HCT116 (cell line): Measurements from ENCODE around the gene FOXB1. TPM values are rescaled to one million over a fixed set of nuclear protein-coding genes. Genes with fewer than 3 reads are reported as not detected.

ENCODE experiments used
- ATAC-seq: fragments of 200-7000 bp; cut with Tn5 transposase; 2 replicates; pipeline ENCODE4 v1.9.1; 2020; ENCODE audit warnings: mild to moderate bottlenecking, moderate library complexity
- BruUV-seq: library from RNA; stranded (reverse); fragments of 400-500 nt; replicated peaks from 2 replicates; lab custom pipeline; 2021; lab: Mats Ljungman, UMichigan
- CTCF ChIA-PET: fragments of 300-600 bp; sonication (Branson Sonifier 250); formaldehyde crosslinking; loops from one replicate; lab custom pipeline; 2021; ENCODE audit warnings: antibody characterized with exemption; lab: Charles Lee
- POLR2A ChIA-PET: fragments of 300-600, 350-600 bp; sonication (Branson Sonifier 250); formaldehyde crosslinking; loops from one replicate; lab custom pipeline; 2021; ENCODE audit warnings: antibody characterized with exemption; lab: Charles Lee
- RAD21 ChIA-PET, 2 experiments: fragments of 300-600 bp; sonication (Branson Sonifier 250); formaldehyde crosslinking; loops; one replicate each; lab custom pipeline; 2023; ENCODE audit warnings: low total read pairs in 2 of 2; ENCODE audit not compliant: uncharacterized antibody in 2 of 2, unreplicated experiment in 2 of 2, low non-redundant PET in 1 of 2; lab: Charles Lee
- DNase-seq: peaks from one replicate; pipeline ENCODE4 v3.0.0-alpha.2; 2010; ENCODE audit warnings: low read depth, low spot score
- H2AFZ ChIP-seq: fragments of 200-600 bp; shearing (Covaris generic), sonication (generic); 2 replicates; pipeline ENCODE4 v1.6.1; 2017; ENCODE audit warnings: low read depth, mixed run types, mixed read lengths, antibody characterized with exemption, low read length; ENCODE audit not compliant: poor library complexity, severe bottlenecking
- H3K27ac ChIP-seq: 2 replicates; pipeline ENCODE4 v1.5.1; 2012; ENCODE audit warnings: low read depth, low read length
- H3K27me3 ChIP-seq: fragments of 200-600 bp; sonication (generic); 2 replicates; pipeline ENCODE4 v1.6.1; 2016; ENCODE audit warnings: mixed run types, low read length, mixed read lengths; ENCODE audit not compliant: insufficient read depth
- H3K36me3 ChIP-seq, 2 experiments: fragments of 200-500 bp in 1 of 2; fragments of 200-600 bp in 1 of 2; sonication (Bioruptor generic) in 1 of 2; sonication (generic) in 1 of 2; 2 replicates each; pipeline versions ENCODE4 v1.5.1 to v1.6.1; 2014 to 2016; ENCODE audit warnings: low read length in 2 of 2, inconsistent platforms in 1 of 2, mixed read lengths in 1 of 2, mixed run types in 1 of 2; ENCODE audit not compliant: insufficient read depth in 2 of 2, control insufficient read depth in 1 of 2
- H3K4me1 ChIP-seq, 2 experiments: fragments of 200-600 bp in 1 of 2; sonication (generic) in 1 of 2; 2 replicates each; pipeline versions ENCODE4 v1.5.1 to v1.6.1; 2012 to 2017; ENCODE audit warnings: low read length in 2 of 2, inconsistent platforms in 1 of 2, mild to moderate bottlenecking in 1 of 2, mixed read lengths in 1 of 2, mixed run types in 1 of 2, moderate library complexity in 1 of 2; ENCODE audit not compliant: insufficient read depth in 2 of 2, control insufficient read depth in 1 of 2
- H3K4me2 ChIP-seq: fragments of 200-600 bp; sonication (generic); 2 replicates; pipeline ENCODE4 v1.6.1; 2017; ENCODE audit warnings: mixed run types, low read length, mixed read lengths
- H3K4me3 ChIP-seq, 2 experiments: fragments of 200-600 bp in 1 of 2; sonication (generic) in 1 of 2; replicated peaks in 1 of 2; 2 replicates each; pipeline ENCODE4 v1.5.1; 2011 to 2016; ENCODE audit warnings: low read length in 2 of 2, control low read depth in 1 of 2, low read depth in 1 of 2, mild to moderate bottlenecking in 1 of 2, mixed read lengths in 1 of 2, mixed run types in 1 of 2
- H3K79me2 ChIP-seq: fragments of 200-600 bp; sonication (generic); 2 replicates; pipeline ENCODE4 v1.6.1; 2017; ENCODE audit warnings: mild to moderate bottlenecking, mixed run types, low read length, moderate library complexity, mixed read lengths; ENCODE audit not compliant: insufficient read depth
- H3K9ac ChIP-seq: fragments of 200-600 bp; sonication (generic); 2 replicates; pipeline ENCODE4 v1.6.1; 2016; ENCODE audit warnings: low read length, mixed read lengths
- H3K9me2 ChIP-seq: fragments of 200-600 bp; sonication (generic), shearing (Covaris generic); 2 replicates; pipeline ENCODE4 v1.6.1; 2017; ENCODE audit warnings: mixed run types, mild to moderate bottlenecking, moderate library complexity; ENCODE audit not compliant: insufficient read depth
- H3K9me3 ChIP-seq, 2 experiments: fragments of 200-500 bp in 1 of 2; fragments of 200-600 bp in 1 of 2; sonication (Bioruptor generic) in 1 of 2; sonication (generic) in 1 of 2; 2 replicates each; pipeline ENCODE4 v1.6.1; 2014 to 2017; ENCODE audit warnings: low read length in 2 of 2, mixed read lengths in 2 of 2, inconsistent platforms in 1 of 2, low read depth in 1 of 2, mild to moderate bottlenecking in 1 of 2, mixed run types in 1 of 2, moderate library complexity in 1 of 2; ENCODE audit not compliant: control insufficient read depth in 1 of 2, insufficient read depth in 1 of 2
- H4K20me1 ChIP-seq: fragments of 200-600 bp; sonication (generic), shearing (Covaris generic); 2 replicates; pipeline ENCODE4 v1.6.1; 2017; ENCODE audit warnings: mixed run types, mild to moderate bottlenecking, moderate library complexity; ENCODE audit not compliant: insufficient read depth
- CBX3 ChIP-seq: IDR thresholded peaks from 2 replicates; pipeline ENCODE4 v1.6.1; 2012; ENCODE audit warnings: low read depth
- CEBPB ChIP-seq: IDR thresholded peaks from 2 replicates; pipeline ENCODE4 v1.6.1; 2012; ENCODE audit warnings: low read depth
- EGR1 ChIP-seq: IDR thresholded peaks from 2 replicates; pipeline ENCODE4 v1.6.1; 2012; ENCODE audit warnings: low read depth
- ELF1 ChIP-seq: IDR thresholded peaks from 2 replicates; pipeline ENCODE4 v1.6.1; 2012; ENCODE audit warnings: low read depth, borderline replicate concordance
- EZH2 ChIP-seq: fragments of 200-600 bp; sonication (generic); IDR thresholded peaks from 2 replicates; pipeline ENCODE4 v1.6.1; 2017; ENCODE audit warnings: antibody characterized with exemption, mixed run types
- EZH2phosphoT487 ChIP-seq: fragments of 200-600 bp; IDR thresholded peaks from 2 replicates; pipeline ENCODE4 v1.6.1; 2018; ENCODE audit warnings: antibody characterized with exemption, borderline replicate concordance
- POLR2A ChIP-seq: IDR thresholded peaks from 2 replicates; pipeline ENCODE4 v1.7.0; 2011; ENCODE audit warnings: borderline replicate concordance; ENCODE audit not compliant: insufficient read depth, insufficient read length; ENCODE audit errors: extremely low read depth
- POLR2AphosphoS5 ChIP-seq: IDR thresholded peaks from 2 replicates; pipeline ENCODE4 v1.6.1; 2011; ENCODE audit warnings: mild to moderate bottlenecking, low read depth, low read length, moderate library complexity
- RAD21 ChIP-seq: IDR thresholded peaks from 2 replicates; pipeline ENCODE4 v1.6.1; 2012; ENCODE audit warnings: low read depth, mild to moderate bottlenecking
- SIN3A ChIP-seq: IDR thresholded peaks from 2 replicates; pipeline ENCODE4 v1.6.1; 2012; ENCODE audit warnings: low read depth
- SP1 ChIP-seq: IDR thresholded peaks from 2 replicates; pipeline ENCODE4 v1.6.1; 2012; ENCODE audit warnings: low read depth
- TCF7L2 ChIP-seq: IDR thresholded peaks from 2 replicates; pipeline ENCODE4 v1.7.0; 2011; ENCODE audit warnings: borderline replicate concordance, inconsistent platforms; ENCODE audit not compliant: insufficient read depth, insufficient read length; ENCODE audit errors: extremely low read depth
- YY1 ChIP-seq: IDR thresholded peaks from 2 replicates; pipeline ENCODE4 v1.6.1; 2011; ENCODE audit warnings: low read length, low read depth, moderate library complexity, mild to moderate bottlenecking; ENCODE audit not compliant: insufficient replicate concordance; ENCODE audit errors: extremely low read depth
- ZFX ChIP-seq: fragments of 450-650 bp; IDR thresholded peaks from 2 replicates; pipeline ENCODE4 v1.6.1; 2017
- ZNF274 ChIP-seq: fragments of 200-500 bp; sonication (Bioruptor generic); IDR thresholded peaks from 2 replicates; pipeline ENCODE4 v1.6.1; 2014; ENCODE audit warnings: mild to moderate bottlenecking, low read depth, low read length, inconsistent platforms
- intact Hi-C: fragments of 100-400 bp; cut with micrococcal nuclease; formaldehyde crosslinking; loops from 2 replicates; pipeline ENCODE4 v1.10.0; 2022
- total RNA-seq: library from RNA; stranded (reverse); gene quantifications from one replicate; pipeline ENCODE4 v1.2.1, GENCODE V29; 2021; ENCODE audit not compliant: unreplicated experiment
- TF ChIP-seq, protein P1 (sequence below): IDR thresholded peaks from 2 replicates; pipeline ENCODE4 v1.6.1; 2012
- TF ChIP-seq, protein P2 (sequence below), 3 experiments: fragments of 200-600 bp in 1 of 3; sonication (generic) in 1 of 3; IDR thresholded peaks in 2 of 3; conservative IDR thresholded peaks in 1 of 3; 2 replicates each; pipeline ENCODE4 v1.5.1; 2012 to 2017; ENCODE audit warnings: low read depth in 2 of 3, low read length in 2 of 3, antibody characterized with exemption in 1 of 3, borderline replicate concordance in 1 of 3, control low read depth in 1 of 3, mild to moderate bottlenecking in 1 of 3, mixed read lengths in 1 of 3, mixed run types in 1 of 3, moderate library complexity in 1 of 3; ENCODE audit not compliant: insufficient read depth in 1 of 3
- TF ChIP-seq, protein P3 (sequence below): IDR thresholded peaks from 2 replicates; pipeline ENCODE4 v1.6.1; 2012
- TF ChIP-seq, protein P4 (sequence below): IDR thresholded peaks from 2 replicates; pipeline ENCODE4 v1.6.1; 2011; ENCODE audit warnings: mild to moderate bottlenecking, low read length, moderate library complexity; ENCODE audit not compliant: insufficient replicate concordance; ENCODE audit errors: extremely low read depth

Gene FOXB1
- total RNA-seq, 1 experiment from 2014 or later: not detected

DNA sequence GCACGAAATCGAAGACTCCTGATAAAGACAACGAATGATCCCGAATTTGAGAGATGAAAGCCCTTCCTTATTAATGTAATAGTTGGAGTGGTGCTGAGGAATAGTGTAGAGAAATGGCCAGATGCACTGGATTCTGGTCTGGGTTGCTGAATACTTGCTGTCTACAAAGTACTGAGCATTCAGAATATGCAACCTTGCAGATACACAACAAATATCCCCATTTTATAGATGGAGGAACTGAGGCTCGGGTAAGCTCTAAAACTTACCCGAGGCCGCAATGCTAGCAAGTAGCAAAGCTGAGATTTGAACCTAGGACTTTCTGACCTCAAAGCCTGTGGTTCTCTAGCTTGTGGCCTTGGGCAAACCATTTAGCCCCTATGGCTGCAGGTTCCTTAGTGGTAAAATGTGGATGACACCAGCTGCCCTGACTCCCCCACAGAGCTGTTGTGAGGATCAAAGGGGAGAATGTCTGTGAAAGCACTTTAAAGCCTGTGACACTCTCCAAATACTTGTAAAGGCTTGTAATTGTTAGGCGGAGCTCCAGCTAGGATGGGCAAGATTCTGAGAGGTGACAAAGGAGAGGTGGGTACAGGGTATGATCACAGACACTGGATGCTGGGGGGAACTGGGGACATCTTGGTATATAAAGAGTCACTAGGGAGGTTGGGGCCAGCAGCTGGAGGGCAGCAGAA is 39.8 kb downstream of the FOXB1 start:
- DNase-seq (no peak), ATAC-seq (no peak)
- no peaks in the 10 kb centered on the region for H4K20me1 ChIP-seq
- H3K36me3 ChIP-seq: no peaks in the 10 kb centered on the region
- H3K9me3 ChIP-seq: no peaks in the 10 kb centered on the region
- H2AFZ ChIP-seq: no peak overlapping the region
- ChIA-PET POLR2A (no interaction called here), CTCF (no interaction called here), RAD21 (no interaction called here)
- no peak overlapping the region for H3K9ac ChIP-seq
- H3K4me1 ChIP-seq: no peaks in the 10 kb centered on the region
- H3K79me2 ChIP-seq: no peaks in the 10 kb centered on the region
- intact Hi-C loops: no loop called here
- BruUV-seq: no TSS peak
- TF ChIP-seq ZFX (no peak), EGR1 (no peak), YY1 (no peak), CEBPB (no peak), EZH2phosphoT487 (no peak), SIN3A (no peak), TCF7L2 (no peak), RAD21 (no peak), CBX3 (no peak), EZH2 (no peak), ZNF274 (no peak), POLR2A (no peak), POLR2AphosphoS5 (no peak), SP1 (no peak), ELF1 (no peak)
- TF ChIP-seq, protein P1, sequence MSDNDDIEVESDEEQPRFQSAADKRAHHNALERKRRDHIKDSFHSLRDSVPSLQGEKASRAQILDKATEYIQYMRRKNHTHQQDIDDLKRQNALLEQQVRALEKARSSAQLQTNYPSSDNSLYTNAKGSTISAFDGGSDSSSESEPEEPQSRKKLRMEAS: no peak
- TF ChIP-seq, protein P2, sequence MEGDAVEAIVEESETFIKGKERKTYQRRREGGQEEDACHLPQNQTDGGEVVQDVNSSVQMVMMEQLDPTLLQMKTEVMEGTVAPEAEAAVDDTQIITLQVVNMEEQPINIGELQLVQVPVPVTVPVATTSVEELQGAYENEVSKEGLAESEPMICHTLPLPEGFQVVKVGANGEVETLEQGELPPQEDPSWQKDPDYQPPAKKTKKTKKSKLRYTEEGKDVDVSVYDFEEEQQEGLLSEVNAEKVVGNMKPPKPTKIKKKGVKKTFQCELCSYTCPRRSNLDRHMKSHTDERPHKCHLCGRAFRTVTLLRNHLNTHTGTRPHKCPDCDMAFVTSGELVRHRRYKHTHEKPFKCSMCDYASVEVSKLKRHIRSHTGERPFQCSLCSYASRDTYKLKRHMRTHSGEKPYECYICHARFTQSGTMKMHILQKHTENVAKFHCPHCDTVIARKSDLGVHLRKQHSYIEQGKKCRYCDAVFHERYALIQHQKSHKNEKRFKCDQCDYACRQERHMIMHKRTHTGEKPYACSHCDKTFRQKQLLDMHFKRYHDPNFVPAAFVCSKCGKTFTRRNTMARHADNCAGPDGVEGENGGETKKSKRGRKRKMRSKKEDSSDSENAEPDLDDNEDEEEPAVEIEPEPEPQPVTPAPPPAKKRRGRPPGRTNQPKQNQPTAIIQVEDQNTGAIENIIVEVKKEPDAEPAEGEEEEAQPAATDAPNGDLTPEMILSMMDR (IDR thresholded peaks at IDR 0.05 in 2 of 3, conservative IDR thresholded peaks at IDR 0.05 in 1 of 3; ENCODE audit: borderline replicate concordance in 1 of 3, insufficient read depth in 1 of 3, low read depth in 2 of 3, low read length in 2 of 3): no peak
- TF ChIP-seq, protein P3, sequence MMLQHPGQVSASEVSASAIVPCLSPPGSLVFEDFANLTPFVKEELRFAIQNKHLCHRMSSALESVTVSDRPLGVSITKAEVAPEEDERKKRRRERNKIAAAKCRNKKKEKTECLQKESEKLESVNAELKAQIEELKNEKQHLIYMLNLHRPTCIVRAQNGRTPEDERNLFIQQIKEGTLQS: no peak
- TF ChIP-seq, protein P4, sequence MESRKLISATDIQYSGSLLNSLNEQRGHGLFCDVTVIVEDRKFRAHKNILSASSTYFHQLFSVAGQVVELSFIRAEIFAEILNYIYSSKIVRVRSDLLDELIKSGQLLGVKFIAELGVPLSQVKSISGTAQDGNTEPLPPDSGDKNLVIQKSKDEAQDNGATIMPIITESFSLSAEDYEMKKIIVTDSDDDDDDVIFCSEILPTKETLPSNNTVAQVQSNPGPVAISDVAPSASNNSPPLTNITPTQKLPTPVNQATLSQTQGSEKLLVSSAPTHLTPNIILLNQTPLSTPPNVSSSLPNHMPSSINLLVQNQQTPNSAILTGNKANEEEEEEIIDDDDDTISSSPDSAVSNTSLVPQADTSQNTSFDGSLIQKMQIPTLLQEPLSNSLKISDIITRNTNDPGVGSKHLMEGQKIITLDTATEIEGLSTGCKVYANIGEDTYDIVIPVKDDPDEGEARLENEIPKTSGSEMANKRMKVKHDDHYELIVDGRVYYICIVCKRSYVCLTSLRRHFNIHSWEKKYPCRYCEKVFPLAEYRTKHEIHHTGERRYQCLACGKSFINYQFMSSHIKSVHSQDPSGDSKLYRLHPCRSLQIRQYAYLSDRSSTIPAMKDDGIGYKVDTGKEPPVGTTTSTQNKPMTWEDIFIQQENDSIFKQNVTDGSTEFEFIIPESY: no peak
- TF ChIP-seq, all 23 proteins: peak for 0
- no peaks in the 10 kb centered on the region for H3K9me2 ChIP-seq
- no peak overlapping the region for H3K4me2 ChIP-seq
- no peak overlapping the region for H3K4me3 ChIP-seq
- no peak overlapping the region for H3K27ac ChIP-seq
- peaks cover 15% of the 10 kb centered on the region for H3K27me3 ChIP-seq
